Activated B cell treated with CpG ODN at 0.5 μM for 24 hours (primary cell): Measurements from ENCODE around the gene KIF5A. TPM values are rescaled to one million over a fixed set of nuclear protein-coding genes. Genes with fewer than 3 reads are reported as not detected.
A peak's percentile ranks its signal among the peaks of the same experiment; 100 is the strongest.

Experiments used
- ATAC-seq: fragments of 200-7000 bp; cut with Tn5 transposase; one replicate; pipeline ENCODE4 v1.10.0; 2021; ENCODE audit warnings: low read depth, mild to moderate bottlenecking, moderate library complexity
- CTCF ChIA-PET: fragments of 350-600 bp; sonication (Branson Sonifier 250); formaldehyde crosslinking; loops from one replicate; lab custom pipeline; 2021; ENCODE audit warnings: antibody characterized with exemption; lab: Charles Lee
- POLR2A ChIA-PET: fragments of 350-600 bp; sonication (Branson Sonifier 250); formaldehyde crosslinking; loops from one replicate; lab custom pipeline; 2021; ENCODE audit warnings: antibody characterized with exemption; lab: Charles Lee
- DNase-seq: peaks from one replicate; pipeline ENCODE4 v3.0.0; 2022
- H3K27ac Mint-ChIP-seq: one replicate; pipeline ENCODE4 v1.8.0; 2020; ENCODE audit warnings: mixed read lengths
- H3K27me3 Mint-ChIP-seq: one replicate; pipeline ENCODE4 v1.8.0; 2021; ENCODE audit warnings: mixed read lengths
- H3K36me3 Mint-ChIP-seq: one replicate; pipeline ENCODE4 v1.8.0; 2021; ENCODE audit warnings: low read depth, mixed read lengths
- H3K4me1 Mint-ChIP-seq: one replicate; pipeline ENCODE4 v1.8.0; 2021; ENCODE audit warnings: mixed read lengths
- H3K4me3 Mint-ChIP-seq: one replicate; pipeline ENCODE4 v1.8.0; 2020; ENCODE audit warnings: mild to moderate bottlenecking, mixed read lengths
- H3K9me3 Mint-ChIP-seq: one replicate; pipeline ENCODE4 v1.8.0; 2020; ENCODE audit warnings: mixed read lengths
- CTCF ChIP-seq: fragments of 200-600 bp; IDR thresholded peaks from one replicate; pipeline ENCODE4 v1.8.0; 2022; ENCODE audit warnings: antibody characterized with exemption, mild to moderate bottlenecking
- intact Hi-C: fragments of 100-400 bp; cut with micrococcal nuclease; formaldehyde crosslinking; loops from one replicate; pipeline ENCODE4 v1.15.1; 2024
- total RNA-seq: library from RNA; stranded (reverse); gene quantifications from 2 replicates; pipeline ENCODE4 v1.2.3, GENCODE V29; 2022

Gene KIF5A
- total RNA-seq, 1 donor from 2014 or later: 0.13 TPM

- intact Hi-C loops: loop anchor here (2.0 kb wide), 1 partner anchor 59 kb away; the partner anchor contains the start of gene MBD6
- no peak for TF ChIP-seq CTCF
- Mint-ChIP-seq H3K27me3 (peaks cover 12% of the 10 kb centered on the region), H3K4me1 (peaks cover 4% of the 10 kb centered on the region), H3K27ac (no peak overlapping the region), H3K9me3 (no peaks in the 10 kb centered on the region), H3K4me3 (no peak overlapping the region), H3K36me3 (no peaks in the 10 kb centered on the region)
- DNase-seq (no peak), ATAC-seq (no peak)
- POLR2A ChIA-PET: no interaction called here
- CTCF ChIA-PET: interaction anchor here (1.0 to 6.6 kb wide), 5 partner anchors 11 to 56 kb away, joined by 3 to 126 read pairs (median 27); partner anchors contain the start of genes B4GALNT1 and PIP4K2C
Observed at GRCh38 chr12:57581802-57582201, 32.0 kb downstream of the KIF5A start.

- intact Hi-C loops: loop anchor here (2.0 kb wide), 1 partner anchor 60 kb away; the partner anchor contains the start of gene MBD6
- TF ChIP-seq CTCF: no peak
- Mint-ChIP-seq H3K4me3 (no peak overlapping the region), H3K27ac (no peak overlapping the region), H3K9me3 (no peaks in the 10 kb centered on the region), H3K27me3 (peaks cover 12% of the 10 kb centered on the region), H3K4me1 (peaks cover 4% of the 10 kb centered on the region), H3K36me3 (no peaks in the 10 kb centered on the region)
- ATAC-seq (no peak), DNase-seq (no peak)
- POLR2A ChIA-PET: interaction anchor here (1.4 to 1.6 kb wide), 2 partner anchors 38 to 123 kb away, joined by 4 to 14 read pairs; no protein-coding TSS in a partner anchor
- CTCF ChIA-PET: interaction anchor here (0.7 to 6.6 kb wide), 9 partner anchors 10 to 1393 kb away, joined by 3 to 126 read pairs (median 5); partner anchors contain the start of genes B4GALNT1, GLI1, PIP4K2C and SMARCC2
Observed at GRCh38 chr12:57582440-57582839, 32.6 kb downstream of the KIF5A start.

- peak; percentile 85 for TF ChIP-seq CTCF
- H3K27ac Mint-ChIP-seq: no peak overlapping the region
- no peaks in the 10 kb centered on the region for H3K9me3 Mint-ChIP-seq
- ChIA-PET POLR2A (interaction anchor here (0.7 to 1.6 kb wide), 7 partner anchors 31 to 252 kb away, joined by 3 to 14 read pairs (median 3); no protein-coding TSS in a partner anchor), CTCF (interaction anchor here (0.7 to 6.6 kb wide), 19 partner anchors 9 to 1394 kb away, joined by 3 to 126 read pairs (median 6); partner anchors contain the start of genes B4GALNT1, DCTN2, GLI1 and PIP4K2C)
- H3K36me3 Mint-ChIP-seq: no peaks in the 10 kb centered on the region
- ATAC-seq: peak; percentile 100
- H3K27me3 Mint-ChIP-seq: peaks cover 12% of the 10 kb centered on the region
- peaks cover 4% of the 10 kb centered on the region for H3K4me1 Mint-ChIP-seq
- DNase-seq: peak; percentile 24
- intact Hi-C loops: loop anchor here (1.0 to 2.0 kb wide), 7 partner anchors 8 to 322 kb away; partner anchors contain the start of genes B4GALNT1, MBD6 and PIP4K2C
- no peak overlapping the region for H3K4me3 Mint-ChIP-seq
Observed at GRCh38 chr12:57583008-57583831, 33.4 kb downstream of the KIF5A start.

- TF ChIP-seq CTCF: no peak
- H3K27ac Mint-ChIP-seq: no peak overlapping the region
- H3K4me1 Mint-ChIP-seq: peaks cover 4% of the 10 kb centered on the region
- no peak overlapping the region for H3K4me3 Mint-ChIP-seq
- ATAC-seq (no peak), DNase-seq (no peak)
- H3K27me3 Mint-ChIP-seq: peaks cover 12% of the 10 kb centered on the region
- intact Hi-C loops: no loop called here
- no peaks in the 10 kb centered on the region for H3K9me3 Mint-ChIP-seq
- ChIA-PET CTCF (interaction anchor here (0.9 to 6.6 kb wide), 14 partner anchors 9 to 321 kb away, joined by 3 to 126 read pairs (median 6); partner anchors contain the start of genes B4GALNT1, DCTN2 and PIP4K2C), POLR2A (interaction anchor here (1.1 to 1.6 kb wide), 4 partner anchors 36 to 125 kb away, joined by 3 to 14 read pairs (median 5); no protein-coding TSS in a partner anchor)
- no peaks in the 10 kb centered on the region for H3K36me3 Mint-ChIP-seq
Observed at GRCh38 chr12:57584050-57584449, 34.2 kb downstream of the KIF5A start.
